Left lung (tissue), 14 donors: ENCODE measurements around the gene FGF14. TPM values are rescaled to one million over a fixed set of nuclear protein-coding genes. Genes with fewer than 3 reads are reported as not detected.

Experiments used
- ATAC-seq: fragments of 200-7000 bp; cut with Tn5 transposase; one replicate; pipeline ENCODE4 v1.9.1; 2020; ENCODE audit warnings: moderate library complexity
- DNase-seq, 4 donors: peaks; one replicate each; pipeline ENCODE4 v3.0.0-alpha.2; 2013 to 2020
- H3K27ac ChIP-seq, 2 donors: fragments of 200-600 bp; sonication (generic) in 1 of 2; one replicate each; pipeline versions ENCODE4 v1.5.0 to v1.8.0; 2020 to 2021
- H3K27me3 ChIP-seq, 2 donors: fragments of 200-600 bp; sonication (generic) in 1 of 2; one replicate each; pipeline versions ENCODE4 v1.5.0 to v1.8.0; 2020 to 2021
- H3K36me3 ChIP-seq, 2 donors: fragments of 200-600 bp; sonication (generic) in 1 of 2; one replicate each; pipeline versions ENCODE4 v1.5.0 to v1.8.0; 2020 to 2021
- H3K4me1 ChIP-seq, 2 donors: fragments of 200-600 bp; one replicate each; pipeline ENCODE4 v1.8.0; 2021
- H3K4me3 ChIP-seq, 2 donors: fragments of 200-600 bp; sonication (generic) in 1 of 2; one replicate each; pipeline versions ENCODE4 v1.5.0 to v1.8.0; 2020 to 2021; ENCODE audit warnings: mild to moderate bottlenecking in 1 of 2
- H3K9me3 ChIP-seq, 2 donors: fragments of 200-600 bp; sonication (generic) in 1 of 2; one replicate each; pipeline versions ENCODE4 v1.5.0 to v1.8.0; 2020 to 2021
- CTCF ChIP-seq, 2 donors: fragments of 200-600 bp; sonication (generic) in 1 of 2; IDR thresholded peaks; one replicate each; pipeline versions ENCODE4 v1.5.0 to v1.8.0; 2021; ENCODE audit warnings: antibody characterized with exemption in 2 of 2
- intact Hi-C, 2 donors: fragments of 100-400 bp; cut with DNase I; formaldehyde crosslinking; loops; one replicate each; pipeline versions ENCODE4 v1.11.2 to v1.14.2; 2022
- long read RNA-seq, 12 donors: library from polyadenylated mRNA in 2 of 12; unstranded in 2 of 12; transcript quantifications; one replicate each; pipeline ENCODE4 v2.0.0 and lab custom pipeline, GENCODE V29; 2019 to 2026
- polyA plus RNA-seq, 6 donors: library from polyadenylated mRNA; unstranded; fragments of 120-200 nt; gene quantifications; one replicate each; pipeline ENCODE4 v1.2.1, GENCODE V29; 2013; ENCODE audit not compliant: insufficient read length in 6 of 6
- total RNA-seq, 2 donors: library from RNA; stranded (reverse); fragmentation: NEBNext Ultra II Directional; extraction: Animal tissue kit (Norgen Biotek cat#: 25700); gene quantifications; one replicate each; pipeline ENCODE4 v1.2.1, GENCODE V29; 2021
- donor health status: DM: no; HTN: yes; CAD: no.
- donor health status: DM: no; HTN: no; CAD: no.

FGF14 gene
- total RNA-seq (1 to 10 TPM; 1.4 to 3.4 TPM), polyA plus RNA-seq (1 to 10 TPM in 1 of 6 donors, under 1 TPM in 5; 0.45 to 1.3 (median 0.68) TPM)
- long read RNA-seq, donor 1, partial matches to known transcripts, result 0 of 1 reads
- long read RNA-seq, donor 1, other reads (novel, unspliced or antisense), result 0 of 1 reads
- long read RNA-seq, donor 2, result 0 reads
- long read RNA-seq, donor 3, result 0 reads
- long read RNA-seq, donor 4, partial matches to known transcripts, result 0 of 1 reads
- long read RNA-seq, donor 4, other reads (novel, unspliced or antisense), result 1 of 1 reads
- long read RNA-seq, donor 5, result 0 reads
- long read RNA-seq, donor 6, result 0 reads
- long read RNA-seq, donor 7, result 0 reads
- long read RNA-seq, donor 8, result 0 reads
- long read RNA-seq, donor 9, result 0 reads
- long read RNA-seq, donor 10, result 0 reads
- long read RNA-seq, donor 11, transcript FGF14-202 (5 exons, 744 nt), result major isoform, 8 of 14 reads
- long read RNA-seq, donor 11, partial matches to known transcripts, result 6 of 14 reads
- long read RNA-seq, donor 11, other reads (novel, unspliced or antisense), result 0 of 14 reads
- long read RNA-seq, donor 12, result 0 reads

- peaks cover 27 to 67% of the 10 kb centered on the region in 2 donors for H3K27me3 ChIP-seq
- no peak for TF ChIP-seq CTCF (IDR thresholded peaks at IDR 0.05)
- intact Hi-C loops, result no loop called here
- H3K27ac ChIP-seq, result no peak within 1 kb of the TSS
- ATAC-seq, result no peak
- H3K9me3 ChIP-seq, result no peaks in the 10 kb centered on the region
- H3K4me1 ChIP-seq, result peaks cover 6% of the 10 kb centered on the region in 2 donors
- peak within 1 kb of the TSS; percentile 38 to 40 for H3K4me3 ChIP-seq
- DNase-seq, result no peak
- H3K36me3 ChIP-seq, result no peaks in the 10 kb centered on the region
Measured at GRCh38 chr13:102401766-102402165, at the start of gene FGF14. Gene FGF14, minus strand, starts transcription at chr13:102402048.

GRCh38 chr13:102443249-102443648, 41.4 kb upstream of the FGF14 start:
- H3K4me3 ChIP-seq, result no peak overlapping the region
- H3K27ac ChIP-seq, result no peak overlapping the region
- ATAC-seq (no peak), DNase-seq (no peak)
- TF ChIP-seq CTCF (IDR thresholded peaks at IDR 0.05), result no peak
- no peaks in the 10 kb centered on the region for H3K4me1 ChIP-seq
- no peaks in the 10 kb centered on the region for H3K36me3 ChIP-seq
- intact Hi-C loops, result no loop called here
- H3K27me3 ChIP-seq, result no peaks in the 10 kb centered on the region
- no peaks in the 10 kb centered on the region for H3K9me3 ChIP-seq

- H3K27me3 ChIP-seq, result no peaks in the 10 kb centered on the region
- H3K9me3 ChIP-seq, result no peaks in the 10 kb centered on the region
- intact Hi-C loops, result no loop called here
- no peaks in the 10 kb centered on the region for H3K36me3 ChIP-seq
- H3K4me3 ChIP-seq, result no peak overlapping the region
- no peaks in the 10 kb centered on the region for H3K4me1 ChIP-seq
- TF ChIP-seq CTCF (IDR thresholded peaks at IDR 0.05), result no peak
- DNase-seq (no peak), ATAC-seq (no peak)
- no peak overlapping the region for H3K27ac ChIP-seq
Measured at GRCh38 chr13:102441085-102441484, 39.2 kb upstream of the FGF14 start.

GRCh38 chr13:102440259-102440936, 38.5 kb upstream of the FGF14 start:
- H3K4me3 ChIP-seq, result no peak overlapping the region
- H3K9me3 ChIP-seq, result no peaks in the 10 kb centered on the region
- H3K27ac ChIP-seq, result no peak overlapping the region
- intact Hi-C loops, result no loop called here
- no peaks in the 10 kb centered on the region for H3K27me3 ChIP-seq
- no peak for TF ChIP-seq CTCF (IDR thresholded peaks at IDR 0.05)
- no peaks in the 10 kb centered on the region for H3K36me3 ChIP-seq
- ATAC-seq (no peak), DNase-seq (peak in 1 of 4 donors; percentile 13)
- H3K4me1 ChIP-seq, result no peaks in the 10 kb centered on the region

GRCh38 chr13:102422690-102423089, 20.8 kb upstream of the FGF14 start:
- H3K27me3 ChIP-seq, result no peaks in the 10 kb centered on the region
- no peaks in the 10 kb centered on the region for H3K36me3 ChIP-seq
- H3K4me3 ChIP-seq, result no peak overlapping the region
- H3K9me3 ChIP-seq, result peaks cover 0 to 44% of the 10 kb centered on the region in 2 donors
- no peak overlapping the region for H3K27ac ChIP-seq
- no peak for DNase-seq
- no peak for TF ChIP-seq CTCF (IDR thresholded peaks at IDR 0.05)
- intact Hi-C loops, result no loop called here
- ATAC-seq, result no peak
- no peaks in the 10 kb centered on the region for H3K4me1 ChIP-seq
